Kidney (tissue), 14 donors: ENCODE data around the gene FAT1. TPM values are rescaled to one million over a fixed set of nuclear protein-coding genes. Genes with fewer than 3 reads are reported as not detected.

Experiments
- DNase-seq, 5 donors: peaks; one replicate each; pipeline ENCODE4 v3.0.0-alpha.2; 2013 to 2020
- FAIRE-seq: peaks from 2 replicates; lab custom pipeline; 2012; peaks lifted over from hg19 to GRCh38; lab: Jason Lieb, UNC
- H3K27ac ChIP-seq, 2 donors: one replicate each; pipeline ENCODE4 v1.7.0; 2013; ENCODE audit warnings: low read depth in 2 of 2, low read length in 2 of 2, inconsistent platforms in 1 of 2
- H3K27me3 ChIP-seq: one replicate; pipeline ENCODE4 v1.7.1; 2013; ENCODE audit warnings: low read length, inconsistent platforms; ENCODE audit not compliant: control insufficient read depth, insufficient read depth
- H3K36me3 ChIP-seq, 3 donors: one replicate each; pipeline versions ENCODE4 v1.7.0 to v1.7.1; 2013; ENCODE audit warnings: low read length in 3 of 3, control low read depth in 1 of 3, inconsistent platforms in 1 of 3; ENCODE audit not compliant: insufficient read depth in 3 of 3, control insufficient read depth in 2 of 3
- H3K4me1 ChIP-seq, 3 donors: one replicate each; pipeline versions ENCODE4 v1.7.0 to v1.7.1; 2013; ENCODE audit warnings: low read length in 3 of 3, inconsistent platforms in 1 of 3, low read depth in 1 of 3; ENCODE audit not compliant: control insufficient read depth in 2 of 3, insufficient read depth in 2 of 3
- H3K4me3 ChIP-seq, 3 donors: one replicate each; pipeline versions ENCODE4 v1.7.0 to v1.8.1; 2013; ENCODE audit warnings: low read length in 3 of 3, control low read depth in 1 of 3, inconsistent platforms in 1 of 3
- H3K9ac ChIP-seq, 3 donors: one replicate each; pipeline versions ENCODE4 v1.7.0 to v1.7.1; 2013; ENCODE audit warnings: low read length in 3 of 3, control low read depth in 1 of 3, inconsistent platforms in 1 of 3
- H3K9me3 ChIP-seq, 3 donors: one replicate each; pipeline versions ENCODE4 v1.7.0 to v1.7.1; 2013; ENCODE audit warnings: low read length in 3 of 3, control low read depth in 1 of 3, inconsistent platforms in 1 of 3; ENCODE audit not compliant: control insufficient read depth in 2 of 3, insufficient read depth in 1 of 3
- intact Hi-C: fragments of 100-400 bp; cut with DNase I; formaldehyde crosslinking; loops from one replicate; pipeline ENCODE4 v1.11.1; 2022
- polyA plus RNA-seq: library from polyadenylated mRNA; stranded (reverse); fragments of 350-450 nt; fragmentation: Illumina TruSeq; extraction: RNeasy Lipid Tissue Mini Kit (QIAGEN cat#74804); gene quantifications from one replicate; pipeline ENCODE4 v1.2.3, GENCODE V29; 2014; ENCODE audit warnings: low read depth, low replicate concordance; ENCODE audit not compliant: insufficient read depth
- total RNA-seq: library from RNA; stranded (reverse); fragmentation: NEBNext Ultra II Directional; extraction: Animal tissue kit (Norgen Biotek cat#: 25700); gene quantifications from one replicate; pipeline ENCODE4 v1.2.1, GENCODE V29; 2021
- TF ChIP-seq, protein P1 (sequence below): IDR thresholded peaks from 3 replicates; pipeline ENCODE4 v1.5.1; 2012; ENCODE audit warnings: mild to moderate bottlenecking, moderate library complexity, borderline replicate concordance; ENCODE audit not compliant: insufficient read depth; ENCODE audit errors: extremely low read depth
- donor health status: control.
- donor health status: control.
- donor health status: control.
- donor health status: control.
- donor health status: control.
- donor health status: DM: yes; HTN: yes; CAD: no.
- donor health status: Normal renal cell carcinoma (clear cell type).

FAT1 gene
- total and polyA plus RNA-seq, 2 donors from 2014 or later = 62.2 to 254 TPM

DNA sequence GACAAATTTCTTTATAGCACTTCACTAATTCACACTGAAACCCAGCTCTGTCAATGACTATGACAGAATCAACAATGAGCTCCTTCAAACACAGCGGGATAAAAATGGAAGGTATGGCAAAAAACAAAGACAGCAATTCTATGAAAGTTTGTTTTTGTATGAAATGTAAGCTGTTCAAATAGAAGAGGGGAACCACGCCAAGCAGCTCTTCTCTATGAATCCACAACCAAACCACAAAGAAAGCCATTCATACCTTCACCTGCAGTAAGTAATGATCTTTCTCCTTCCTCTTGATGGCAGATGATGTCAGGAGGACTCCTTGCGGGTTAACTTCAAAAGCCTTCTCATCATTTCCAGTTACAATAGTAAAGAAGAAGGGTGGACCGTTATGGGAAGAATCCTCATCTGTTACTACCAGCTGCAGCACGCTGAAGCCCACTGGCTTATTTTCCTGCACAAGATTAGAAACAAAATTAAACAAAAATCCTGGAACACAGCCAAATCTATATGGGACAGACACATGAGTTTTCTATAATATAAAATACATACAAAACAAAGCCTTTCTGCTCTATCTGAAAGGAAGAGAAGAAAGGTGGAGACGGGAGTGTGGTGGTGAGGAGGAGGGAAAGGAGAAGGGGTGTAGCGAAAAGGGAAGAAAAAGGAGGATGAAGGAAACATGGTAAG lies 119.4 kb downstream of the FAT1 start:
- Histone ChIP-seq H3K9ac (no peak overlapping the region), H3K27ac (no peak overlapping the region)

DNA sequence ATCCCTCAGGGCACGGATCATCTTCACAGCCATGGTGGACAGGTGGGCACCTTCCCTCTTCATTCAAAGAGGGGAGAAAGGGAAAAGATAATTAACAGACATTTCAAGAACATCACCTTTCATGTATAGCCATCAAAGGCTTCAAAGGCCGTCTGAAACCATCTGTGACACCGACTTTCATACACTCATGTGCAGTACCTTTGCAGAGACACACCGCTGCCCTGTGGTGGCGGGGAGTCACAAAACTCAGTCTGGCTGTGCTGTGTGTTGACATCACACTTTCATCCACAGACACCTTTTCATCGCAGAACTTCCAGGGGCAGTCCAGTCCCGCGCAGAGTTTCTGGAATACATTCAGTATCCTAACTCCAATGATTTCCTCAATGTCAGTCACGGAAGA lies 120.7 kb downstream of the FAT1 start:
- TF ChIP-seq, protein P1, sequence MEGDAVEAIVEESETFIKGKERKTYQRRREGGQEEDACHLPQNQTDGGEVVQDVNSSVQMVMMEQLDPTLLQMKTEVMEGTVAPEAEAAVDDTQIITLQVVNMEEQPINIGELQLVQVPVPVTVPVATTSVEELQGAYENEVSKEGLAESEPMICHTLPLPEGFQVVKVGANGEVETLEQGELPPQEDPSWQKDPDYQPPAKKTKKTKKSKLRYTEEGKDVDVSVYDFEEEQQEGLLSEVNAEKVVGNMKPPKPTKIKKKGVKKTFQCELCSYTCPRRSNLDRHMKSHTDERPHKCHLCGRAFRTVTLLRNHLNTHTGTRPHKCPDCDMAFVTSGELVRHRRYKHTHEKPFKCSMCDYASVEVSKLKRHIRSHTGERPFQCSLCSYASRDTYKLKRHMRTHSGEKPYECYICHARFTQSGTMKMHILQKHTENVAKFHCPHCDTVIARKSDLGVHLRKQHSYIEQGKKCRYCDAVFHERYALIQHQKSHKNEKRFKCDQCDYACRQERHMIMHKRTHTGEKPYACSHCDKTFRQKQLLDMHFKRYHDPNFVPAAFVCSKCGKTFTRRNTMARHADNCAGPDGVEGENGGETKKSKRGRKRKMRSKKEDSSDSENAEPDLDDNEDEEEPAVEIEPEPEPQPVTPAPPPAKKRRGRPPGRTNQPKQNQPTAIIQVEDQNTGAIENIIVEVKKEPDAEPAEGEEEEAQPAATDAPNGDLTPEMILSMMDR = no peak
- Histone ChIP-seq H3K9ac (no peak overlapping the region), H3K27me3 (no peaks in the 10 kb centered on the region), H3K36me3 (peaks cover 22 to 66% (median 46%) of the 10 kb centered on the region in 3 donors), H3K9me3 (no peaks in the 10 kb centered on the region), H3K4me3 (no peak overlapping the region), H3K27ac (no peak overlapping the region), H3K4me1 (no peaks in the 10 kb centered on the region)
- DNase-seq (no peak), FAIRE-seq (no peak)
- intact Hi-C loops = no loop called here

More for the DNA sequence above, 119.4 kb downstream of the FAT1 start:
- FAIRE-seq = no peak
- no peak for DNase-seq
- H3K4me3 ChIP-seq = no peak overlapping the region
- peaks cover 25 to 71% (median 56%) of the 10 kb centered on the region in 3 donors for H3K36me3 ChIP-seq
- H3K9me3 ChIP-seq = no peaks in the 10 kb centered on the region
- no peaks in the 10 kb centered on the region for H3K4me1 ChIP-seq
- H3K27me3 ChIP-seq = no peaks in the 10 kb centered on the region
- TF ChIP-seq, protein P1 = no peak
- intact Hi-C loops = no loop called here

DNA sequence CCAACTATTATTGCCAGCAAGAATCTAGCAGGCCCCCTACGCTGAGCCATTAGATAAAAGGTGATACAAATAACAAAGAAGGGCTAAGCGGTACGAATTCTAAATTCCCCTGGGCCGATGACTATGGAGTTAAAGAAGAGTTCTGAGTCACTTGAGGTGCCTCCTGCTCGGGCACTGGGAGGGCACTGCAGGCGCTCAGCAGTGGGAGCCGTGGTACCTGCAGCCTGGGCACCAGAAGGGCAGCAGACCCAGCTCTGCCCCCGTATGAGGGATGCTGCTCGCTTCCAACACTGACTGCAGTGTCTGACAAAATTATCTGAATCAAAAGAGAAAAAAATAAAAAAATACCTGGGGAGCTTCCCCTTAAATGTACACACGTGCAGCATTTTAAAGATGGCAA lies 124.2 kb downstream of the FAT1 start:
- peaks cover 19 to 61% (median 34%) of the 10 kb centered on the region in 3 donors for H3K36me3 ChIP-seq
- H3K9me3 ChIP-seq = no peaks in the 10 kb centered on the region
- DNase-seq = no peak
- H3K4me1 ChIP-seq = no peaks in the 10 kb centered on the region
- TF ChIP-seq, protein P1 = no peak
- H3K27me3 ChIP-seq = no peaks in the 10 kb centered on the region
- no peak overlapping the region for H3K9ac ChIP-seq
- no peak overlapping the region for H3K27ac ChIP-seq
- no peak overlapping the region for H3K4me3 ChIP-seq
- intact Hi-C loops = no loop called here
- no peak for FAIRE-seq
